Myometrial cell (primary cell): ENCODE data around the gene ZNF446. TPM values are rescaled to one million over a fixed set of nuclear protein-coding genes. Genes with fewer than 3 reads are reported as not detected.

Experiments
- total RNA-seq: library from RNA; depleted of rRNA; stranded (reverse); fragments of >200 nt; gene quantifications from 2 replicates; pipeline ENCODE4 v1.2.3, GENCODE V29; 2015

ZNF446 gene
- 14.1 and 25.3 TPM in 2 replicates for total RNA-seq

DNA sequence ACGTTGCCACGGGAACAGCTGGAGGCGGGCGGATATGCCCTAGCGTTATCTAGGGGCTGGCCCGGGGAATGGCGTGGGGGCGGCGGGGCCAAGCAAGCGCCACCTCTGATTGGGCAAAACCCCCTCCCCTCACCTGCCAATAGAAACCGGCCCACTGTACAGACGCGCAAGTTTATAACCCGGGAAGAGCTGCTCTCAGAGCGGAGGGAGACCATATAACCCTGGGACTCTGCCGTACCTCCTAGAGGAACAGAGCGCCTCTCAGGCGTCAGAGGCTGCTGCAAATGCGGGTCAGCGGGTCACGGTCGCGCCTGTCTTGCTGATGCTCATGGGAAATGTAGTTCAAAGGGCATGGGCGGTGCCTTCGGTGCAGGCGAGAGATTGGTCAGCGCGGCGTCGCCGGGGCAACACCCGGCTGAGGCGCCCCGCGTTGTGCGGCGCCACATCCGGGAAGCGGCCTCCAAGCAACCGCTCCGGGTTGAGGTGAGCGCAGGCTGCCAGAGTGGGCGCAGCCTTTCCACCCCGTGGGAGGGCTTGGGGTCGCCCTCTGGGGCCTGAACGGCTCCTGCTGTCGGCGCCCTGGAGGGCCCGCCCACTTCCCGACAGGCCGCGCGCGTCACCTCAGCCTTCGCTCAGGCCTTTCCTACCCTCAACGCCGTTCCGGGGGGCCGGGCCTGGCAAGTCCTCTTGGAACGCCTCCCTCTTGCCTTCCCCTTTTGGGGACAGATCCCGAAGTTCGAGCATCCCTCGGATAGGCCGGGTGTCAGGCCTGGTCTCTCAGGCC, at the start of gene ZNF446:
Gene ZNF446 (plus strand): TSS at position 639 of the 784 bp plus-strand sequence. CDS start 867 bp downstream, outside the sequence.

DNA sequence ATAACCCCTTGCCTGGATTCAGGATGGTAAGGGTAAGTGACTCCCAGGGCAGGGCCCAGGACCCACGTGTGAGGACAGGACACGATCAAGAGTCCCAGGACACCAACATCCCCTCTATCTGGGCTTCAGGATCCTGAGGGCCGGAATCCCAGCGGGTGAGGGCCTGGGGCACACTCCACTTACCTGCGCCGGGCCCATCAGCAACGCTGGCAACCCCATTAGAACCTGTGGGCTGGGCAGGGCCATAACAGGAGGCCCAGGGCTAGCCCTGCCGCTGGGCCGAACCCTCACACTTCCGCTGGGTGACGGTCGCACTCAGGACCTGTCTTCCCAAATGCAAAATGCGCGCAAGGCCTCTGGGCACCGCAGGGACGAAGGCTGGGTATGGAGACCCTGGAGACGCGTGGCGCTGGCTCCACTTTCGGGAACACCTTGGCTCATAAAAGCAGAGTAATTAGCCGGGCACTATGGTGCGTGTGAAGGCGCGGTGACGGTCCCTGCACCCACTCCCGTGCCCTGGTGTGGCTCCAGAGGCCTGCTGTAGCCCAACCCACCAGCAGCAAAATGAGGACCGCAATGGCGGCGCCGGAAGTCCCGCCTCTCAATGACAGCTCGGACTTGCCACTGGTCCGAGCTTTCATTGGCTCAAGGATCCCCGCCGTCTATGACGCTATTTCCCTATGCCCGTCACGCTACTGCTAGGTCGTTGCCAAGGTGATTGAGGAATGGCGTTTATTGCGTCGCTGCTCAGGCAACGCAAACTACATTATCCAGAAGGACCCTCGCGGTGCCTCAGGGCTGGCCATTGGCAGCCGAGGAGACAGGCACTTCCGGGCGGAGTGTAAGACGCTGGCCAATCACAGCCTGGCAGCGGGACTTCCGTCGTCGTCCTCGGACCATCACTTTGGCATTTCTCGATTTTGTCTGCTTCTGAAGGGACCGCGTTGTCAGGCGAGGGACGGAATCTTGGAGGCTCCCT, 36.3 kb upstream of the ZNF446 start, which contains the start of gene ZNF132:
Gene ZNF132 (minus strand): TSS at position 578 of the 979 bp plus-strand sequence. CDS start 332 bp downstream, at position 246.

DNA sequence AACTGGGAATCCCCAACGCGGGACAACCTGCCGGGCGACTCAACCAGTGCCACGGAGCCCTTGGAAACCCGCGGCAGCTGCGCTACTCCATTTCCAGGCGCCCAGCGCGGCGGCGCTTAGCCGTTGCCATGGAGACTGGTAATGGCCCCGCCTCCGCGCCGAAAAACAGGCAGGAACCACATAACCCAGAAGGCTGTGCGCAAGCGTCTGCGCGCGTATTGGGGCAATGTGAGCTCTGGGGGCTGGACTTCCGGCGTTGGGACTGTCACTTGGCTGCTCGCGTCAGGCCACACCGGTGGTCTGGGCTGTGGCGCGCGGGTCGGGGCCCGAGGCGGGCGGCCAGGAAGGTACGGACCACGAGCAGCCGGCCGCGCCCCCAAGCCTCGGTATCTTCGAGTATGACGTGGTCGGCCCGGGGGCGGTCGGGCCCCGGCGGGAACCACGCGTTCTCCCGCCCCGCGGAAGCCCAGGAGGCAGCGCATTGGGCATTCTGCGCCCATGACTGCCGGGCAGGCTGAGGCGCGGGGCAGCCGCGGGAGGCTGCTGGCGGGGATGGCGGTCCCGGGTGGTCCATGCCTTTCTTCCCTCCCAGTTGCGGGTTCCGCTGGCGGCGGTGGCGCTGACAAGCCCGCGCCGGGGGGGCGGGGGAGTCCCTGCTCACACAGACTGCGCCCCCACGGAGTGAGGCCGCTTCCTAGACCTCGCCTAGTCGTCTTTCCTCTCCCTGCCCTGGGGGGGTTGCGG, 24.6 kb upstream of the ZNF446 start, which contains the start of gene ZNF324B:
Gene ZNF324B (plus strand): TSS at position 265 of the 744 bp plus-strand sequence. CDS start 2,080 bp downstream, outside the sequence.

DNA sequence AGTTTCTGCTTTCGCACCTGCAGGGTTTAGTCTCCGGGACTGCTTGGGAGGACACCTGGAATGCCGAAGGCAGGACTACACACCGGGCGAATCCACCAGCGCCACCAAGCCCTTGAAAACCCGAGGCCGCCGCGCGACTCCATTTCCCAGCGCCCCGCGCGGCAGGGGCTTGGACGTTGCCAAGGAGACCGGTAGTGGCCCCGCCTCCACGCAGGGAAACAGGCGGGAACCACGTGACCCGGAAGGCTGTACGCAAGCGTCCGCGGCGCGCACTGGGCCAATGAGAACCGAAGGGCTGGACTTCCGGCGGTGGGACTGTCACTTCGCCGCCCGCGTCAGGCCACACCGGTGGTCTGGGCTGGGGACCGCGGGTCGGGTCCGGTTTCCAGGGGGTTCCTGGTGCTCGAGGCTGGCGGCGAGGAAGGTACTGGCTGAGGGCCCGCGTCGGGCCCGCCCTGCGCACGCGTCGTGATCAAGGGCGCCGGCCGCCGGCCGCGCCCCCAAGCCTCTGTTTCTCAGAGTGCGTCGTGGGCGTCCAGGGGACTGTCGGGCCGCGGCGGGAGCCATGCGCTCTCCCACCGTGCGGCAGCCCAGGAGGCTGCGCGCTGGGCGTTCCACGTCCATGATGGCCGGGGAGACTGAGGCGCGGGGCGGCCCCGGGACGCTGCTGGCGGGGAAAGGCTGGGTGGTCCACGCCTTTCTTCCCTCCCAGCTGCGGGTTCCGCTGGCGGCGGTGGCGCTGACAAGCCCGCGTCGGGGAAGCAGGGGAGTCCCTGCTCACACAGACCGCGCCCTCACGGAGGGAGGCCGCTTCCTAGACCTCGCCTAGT, 9.2 kb upstream of the ZNF446 start, which contains the start of gene ZNF324:
Gene ZNF324 (plus strand): TSS at position 321 of the 830 bp plus-strand sequence. CDS start 2,106 bp downstream, outside the sequence.

DNA sequence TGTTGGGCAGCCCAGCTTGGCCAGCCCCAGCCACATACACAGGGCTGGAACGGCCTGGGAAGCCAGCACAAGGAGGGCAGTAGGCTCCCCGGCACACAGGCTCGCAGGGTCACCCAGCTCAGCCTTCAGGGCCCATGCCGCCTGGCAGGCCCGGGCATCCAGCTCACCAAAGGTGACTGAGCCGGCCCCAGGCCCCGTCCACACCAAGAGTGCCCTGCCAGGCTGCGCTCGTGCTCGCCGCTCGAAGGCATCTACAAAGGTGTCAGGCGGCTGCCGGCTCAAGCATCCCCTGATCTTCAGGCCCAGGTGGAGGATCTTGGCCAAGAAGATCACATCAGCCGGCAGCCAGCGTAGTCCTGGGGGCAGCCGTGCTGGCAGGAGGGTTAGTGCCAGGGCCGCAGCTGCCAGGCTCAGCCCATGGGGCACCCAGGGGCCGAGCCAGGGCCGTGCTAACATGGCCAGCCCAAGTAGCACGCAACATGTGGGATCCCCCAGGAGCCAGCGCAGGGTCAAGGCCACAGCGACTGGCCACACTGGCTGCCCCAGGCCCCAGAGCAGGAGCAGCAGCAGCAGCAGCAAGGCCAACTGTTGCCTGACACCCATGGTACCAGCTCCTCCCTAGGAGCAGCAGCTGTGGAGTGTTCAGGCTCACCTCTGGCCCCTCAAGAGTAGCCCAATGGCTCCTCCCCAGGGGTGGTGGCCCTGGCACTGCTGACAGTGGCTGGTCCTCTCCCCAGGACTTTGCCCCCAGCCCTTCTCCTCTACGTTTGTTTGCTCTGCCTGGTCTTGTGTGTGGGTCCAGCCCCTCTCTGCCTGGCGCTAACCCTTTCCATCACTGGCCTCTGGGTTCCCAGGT, 35.4 kb downstream of the ZNF446 start, which contains the start of gene SLC27A5:
Gene SLC27A5 (minus strand): TSS at position 640 of the 856 bp plus-strand sequence. CDS start 37 bp downstream, at position 603.

DNA sequence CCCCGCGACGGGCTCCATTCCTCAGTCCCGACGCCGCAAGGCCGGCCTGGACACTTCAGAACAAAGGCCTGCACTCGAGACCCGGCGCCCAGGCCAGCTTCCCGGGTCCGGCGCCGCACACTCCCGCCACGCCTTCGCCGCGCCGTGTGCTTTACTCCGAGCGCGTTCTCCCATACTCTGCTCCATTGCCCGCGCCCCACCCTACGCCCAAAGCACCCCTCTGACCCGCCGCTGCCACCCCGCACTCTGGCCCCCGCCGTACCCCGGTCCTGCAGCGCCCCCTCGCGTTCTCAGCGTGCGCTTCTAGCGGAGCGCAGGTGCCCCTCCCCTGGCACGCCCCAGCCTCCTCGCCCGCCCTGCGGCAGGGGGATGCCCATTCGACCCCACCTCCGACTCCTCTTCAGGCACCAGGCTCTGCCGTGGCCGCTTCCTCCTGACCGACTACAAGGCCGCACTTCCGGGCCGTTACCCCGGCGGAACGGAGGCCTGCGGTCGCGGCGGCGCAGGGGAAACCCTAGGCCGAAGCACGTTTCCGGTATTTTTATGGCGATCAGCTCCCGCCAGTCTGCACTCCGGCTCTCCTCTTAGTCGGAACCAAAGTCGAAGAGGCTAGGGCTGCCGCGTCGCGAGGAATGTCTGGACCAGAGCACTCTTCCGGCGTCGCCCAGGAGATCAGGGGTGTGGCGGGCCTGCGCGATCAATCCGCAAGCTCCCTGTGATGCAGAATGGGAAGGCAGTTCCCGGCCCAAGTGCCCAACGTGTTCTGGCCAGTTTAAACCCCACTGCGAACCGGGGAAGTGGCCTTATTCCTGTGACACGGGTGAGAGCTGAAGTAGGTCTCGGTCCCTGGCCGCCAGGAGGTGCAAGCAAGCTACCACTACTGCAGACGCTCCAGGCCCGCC, 43.5 kb downstream of the ZNF446 start, which contains the start of gene ZBTB45:
Gene ZBTB45 (minus strand): TSS at position 456 of the 902 bp plus-strand sequence. CDS start 2,137 bp downstream, outside the sequence.

Other genes starting within 250 kb of the ZNF446 start
- gene ZNF544, start 247.4 kb upstream of the ZNF446 start, total RNA-seq: 36.3 and 40.4 TPM in 2 replicates
- gene ZNF8, start 197.4 kb upstream of the ZNF446 start, total RNA-seq: 2.1 and 4.0 TPM in 2 replicates
- gene ERVK3-1, start 171.0 kb upstream of the ZNF446 start, total RNA-seq: 27.1 and 40.8 TPM in 2 replicates
- gene ZSCAN22, start 149.4 kb upstream of the ZNF446 start, total RNA-seq: 1.2 and 3.0 TPM in 2 replicates
- 7.5 and 31.5 TPM in 2 replicates for gene A1BG, start 122.9 kb upstream of the ZNF446 start, total RNA-seq
- not detected in 2 replicates for gene ZNF497, start 113.6 kb upstream of the ZNF446 start, total RNA-seq
- gene ZNF837, start 95.3 kb upstream of the ZNF446 start, total RNA-seq: 2.1 and 4.3 TPM in 2 replicates
- 2,786 and 3,048 TPM in 2 replicates for gene RPS5, start 89.1 kb upstream of the ZNF446 start, total RNA-seq
- not detected in 2 replicates for gene RNF225, start 80.7 kb upstream of the ZNF446 start, total RNA-seq
- gene ZNF584, start 67.7 kb upstream of the ZNF446 start, total RNA-seq: 7.5 and 13.3 TPM in 2 replicates
- 0.29 and 2.7 TPM in 2 replicates for gene ZNF132, start 36.2 kb upstream of the ZNF446 start, total RNA-seq
- gene ZNF324B, start 24.7 kb upstream of the ZNF446 start, total RNA-seq: 4.9 and 7.3 TPM in 2 replicates
- gene ZNF324, start 9.3 kb upstream of the ZNF446 start, total RNA-seq: 9.0 and 11.0 TPM in 2 replicates
- gene SLC27A5, start 35.6 kb downstream of the ZNF446 start, total RNA-seq: 4.3 and 9.2 TPM in 2 replicates
- gene ZBTB45, start 43.5 kb downstream of the ZNF446 start, total RNA-seq: 8.1 and 11.3 TPM in 2 replicates
- 262 and 433 TPM in 2 replicates for gene TRIM28, start 67.7 kb downstream of the ZNF446 start, total RNA-seq
- gene CHMP2A, start 78.8 kb downstream of the ZNF446 start, total RNA-seq: 110 and 117 TPM in 2 replicates
- 39.9 and 63.1 TPM in 2 replicates for gene UBE2M, start 82.3 kb downstream of the ZNF446 start, total RNA-seq
- gene MZF1, start 97.0 kb downstream of the ZNF446 start, total RNA-seq: 10.1 and 12.1 TPM in 2 replicates